Loucy (cell line): ENCODE data around the gene INO80B.

Experiments used
- EZH2phosphoT487 ChIP-seq: fragments of 200-600 bp; IDR thresholded peaks from 2 replicates; pipeline ENCODE4 v1.6.1; 2018; ENCODE audit warnings: antibody characterized with exemption, mild to moderate bottlenecking, moderate library complexity, borderline replicate concordance
- TF ChIP-seq, protein P1 (sequence below): fragments of 200-600 bp; sonication (generic); conservative IDR thresholded peaks from 2 replicates; pipeline ENCODE4 v1.5.1; 2014; ENCODE audit warnings: mild to moderate bottlenecking, antibody characterized with exemption, low read length

DNA sequence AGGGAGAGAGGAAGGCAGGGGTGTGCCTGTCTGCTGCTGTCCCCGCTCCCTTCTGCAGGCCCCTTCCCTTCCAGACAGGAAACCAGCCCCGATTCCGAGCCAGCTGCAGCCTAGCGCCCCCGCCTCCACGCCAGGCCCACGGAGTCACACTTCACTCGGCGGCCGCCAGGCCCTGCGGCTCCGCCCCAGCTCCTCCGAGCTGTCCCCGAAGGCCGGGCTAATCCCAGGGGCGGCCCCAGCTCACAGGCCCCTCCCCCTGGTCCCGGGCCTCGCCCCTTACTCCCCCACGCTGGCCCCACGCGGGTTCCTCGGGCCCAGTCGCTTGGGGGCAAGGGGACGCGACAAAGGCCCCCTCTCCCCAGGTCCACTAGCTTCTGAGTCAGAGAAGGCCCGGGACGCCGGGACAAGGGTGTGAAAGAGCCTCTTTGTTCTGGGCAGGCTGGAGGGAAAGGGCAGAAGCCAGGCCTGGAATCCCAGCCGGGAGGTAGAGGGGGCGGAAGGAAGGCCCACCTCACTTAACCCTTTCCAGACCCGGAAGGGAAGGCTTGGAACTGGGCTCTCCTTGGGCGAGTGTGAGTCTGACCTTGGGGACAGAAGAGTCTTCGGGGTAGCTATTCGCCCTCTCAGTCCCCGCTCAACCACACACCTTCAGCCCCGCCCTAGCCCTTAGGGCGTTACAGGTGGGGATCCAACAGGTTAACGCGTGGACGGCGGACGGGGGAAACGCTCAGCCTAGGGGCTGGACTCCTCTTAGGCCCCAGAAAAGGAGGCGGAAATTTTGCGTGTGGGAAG lies 14.3 kb upstream of the INO80B start:
- TF ChIP-seq, protein P1, sequence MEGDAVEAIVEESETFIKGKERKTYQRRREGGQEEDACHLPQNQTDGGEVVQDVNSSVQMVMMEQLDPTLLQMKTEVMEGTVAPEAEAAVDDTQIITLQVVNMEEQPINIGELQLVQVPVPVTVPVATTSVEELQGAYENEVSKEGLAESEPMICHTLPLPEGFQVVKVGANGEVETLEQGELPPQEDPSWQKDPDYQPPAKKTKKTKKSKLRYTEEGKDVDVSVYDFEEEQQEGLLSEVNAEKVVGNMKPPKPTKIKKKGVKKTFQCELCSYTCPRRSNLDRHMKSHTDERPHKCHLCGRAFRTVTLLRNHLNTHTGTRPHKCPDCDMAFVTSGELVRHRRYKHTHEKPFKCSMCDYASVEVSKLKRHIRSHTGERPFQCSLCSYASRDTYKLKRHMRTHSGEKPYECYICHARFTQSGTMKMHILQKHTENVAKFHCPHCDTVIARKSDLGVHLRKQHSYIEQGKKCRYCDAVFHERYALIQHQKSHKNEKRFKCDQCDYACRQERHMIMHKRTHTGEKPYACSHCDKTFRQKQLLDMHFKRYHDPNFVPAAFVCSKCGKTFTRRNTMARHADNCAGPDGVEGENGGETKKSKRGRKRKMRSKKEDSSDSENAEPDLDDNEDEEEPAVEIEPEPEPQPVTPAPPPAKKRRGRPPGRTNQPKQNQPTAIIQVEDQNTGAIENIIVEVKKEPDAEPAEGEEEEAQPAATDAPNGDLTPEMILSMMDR, result no peak
- no peak for TF ChIP-seq EZH2phosphoT487
